Natural killer cell (primary cell): ENCODE measurements around the gene PEPD. TPM values are rescaled to one million over a fixed set of nuclear protein-coding genes. Genes with fewer than 3 reads are reported as not detected.

ENCODE experiments used
- ATAC-seq, 3 donors: fragments of 150-1000 bp in 2 of 3; fragments of 200-7000 bp in 1 of 3; cut with Tn5 transposase; 1 replicate in 1 of 3; 2 replicates in 2 of 3; pipeline ENCODE4 v1.10.0; 2021; ENCODE audit warnings: mild to moderate bottlenecking in 2 of 3, moderate library complexity in 2 of 3
- DNase-seq, 2 donors: peaks; one replicate each; pipeline versions ENCODE4 v3.0.0 to v3.0.0-alpha.2; 2013 to 2021; ENCODE audit warnings: mixed read lengths in 1 of 2
- H3K27ac ChIP-seq: one replicate; pipeline ENCODE4 v1.5.1; 2013; ENCODE audit warnings: mild to moderate bottlenecking, low read length
- H3K27me3 ChIP-seq: one replicate; pipeline ENCODE4 v1.6.1; 2013; ENCODE audit warnings: low read length; ENCODE audit not compliant: control insufficient read depth, insufficient read depth
- H3K36me3 ChIP-seq: one replicate; pipeline ENCODE4 v1.6.1; 2013; ENCODE audit warnings: low read length; ENCODE audit not compliant: control insufficient read depth, insufficient read depth
- H3K4me1 ChIP-seq: one replicate; pipeline ENCODE4 v1.6.1; 2013; ENCODE audit warnings: low read length; ENCODE audit not compliant: control insufficient read depth, insufficient read depth
- H3K4me3 ChIP-seq: one replicate; pipeline ENCODE4 v1.5.1; 2013; ENCODE audit warnings: low read length
- H3K9me3 ChIP-seq: one replicate; pipeline ENCODE4 v1.6.1; 2013; ENCODE audit warnings: low read length; ENCODE audit not compliant: control insufficient read depth, insufficient read depth
- H3K27ac Mint-ChIP-seq, 2 donors: one replicate each; pipeline ENCODE4 v1.8.0; 2022; ENCODE audit warnings: mild to moderate bottlenecking in 2 of 2, mixed read lengths in 2 of 2, moderate library complexity in 1 of 2
- H3K27me3 Mint-ChIP-seq, 2 donors: one replicate each; pipeline ENCODE4 v1.8.0; 2022; ENCODE audit warnings: low read depth in 2 of 2, mixed read lengths in 2 of 2
- H3K36me3 Mint-ChIP-seq: one replicate; pipeline ENCODE4 v1.8.0; 2022; ENCODE audit warnings: mixed read lengths
- H3K4me1 Mint-ChIP-seq, 2 donors: one replicate each; pipeline ENCODE4 v1.8.0; 2022; ENCODE audit warnings: mixed read lengths in 2 of 2
- H3K4me3 Mint-ChIP-seq: one replicate; pipeline ENCODE4 v1.8.0; 2022; ENCODE audit warnings: mild to moderate bottlenecking, moderate library complexity, mixed read lengths
- H3K9me3 Mint-ChIP-seq, 2 donors: one replicate each; pipeline ENCODE4 v1.8.0; 2022; ENCODE audit warnings: mixed read lengths in 2 of 2
- WGBS: methylation state at CpG from one replicate; pipeline ENCODE4 v1.1.7; 2013; ENCODE audit warnings: missing lambda C conversion rate; ENCODE audit not compliant: insufficient coverage; 5-methylcytosine and 5-hydroxymethylcytosine counted together
- intact Hi-C: fragments of 100-400 bp; cut with micrococcal nuclease; formaldehyde crosslinking; loops from one replicate; pipeline ENCODE4 v1.14.2; 2022
- total RNA-seq, 4 donors: library from RNA; stranded (reverse); fragments of 120-200 nt in 1 of 4; gene quantifications; one replicate each; pipeline versions ENCODE4 v1.2.3 to v1.2.4, GENCODE V29; 2013 to 2022
- TF ChIP-seq, protein P1 (sequence below): fragments of 200-600 bp; IDR thresholded peaks from one replicate; pipeline ENCODE4 v1.8.0; 2022; ENCODE audit warnings: antibody characterized with exemption

Gene PEPD
- total RNA-seq, 3 donors from 2014 or later (not counting 1 experiment from before 2014, with no cell fraction given) = 33.9 to 42.2 (median 40.9) TPM

DNA sequence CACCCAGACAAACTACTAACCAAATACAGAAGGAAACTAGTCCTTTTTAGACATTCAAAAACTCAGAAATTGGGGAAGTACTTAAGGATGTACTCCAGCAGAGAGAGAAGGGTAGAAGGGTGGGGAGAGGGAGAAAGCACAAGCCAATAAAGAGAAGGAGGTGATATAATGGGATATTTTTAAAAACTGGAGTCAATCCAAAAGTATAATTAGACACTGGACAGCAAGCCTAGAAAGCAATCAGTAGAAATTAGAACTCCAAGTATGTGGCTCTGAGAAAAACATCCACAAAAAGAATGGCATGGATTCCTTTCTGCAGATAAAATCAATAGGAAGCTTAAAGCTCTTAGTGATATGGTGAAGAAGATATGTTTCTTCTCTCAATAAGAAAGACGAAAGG, 55.8 kb downstream of the PEPD start:
- Mint-ChIP-seq H3K9me3 (no peaks in the 10 kb centered on the region), H3K27me3 (no peaks in the 10 kb centered on the region), H3K4me3 (no peak overlapping the region), H3K27ac (no peak overlapping the region), H3K36me3 (no peaks in the 10 kb centered on the region), H3K4me1 (peaks cover 0 to 13% of the 10 kb centered on the region in 2 donors)
- no peak for DNase-seq
- intact Hi-C loops = no loop called here
- Histone ChIP-seq H3K27ac (no peak overlapping the region), H3K36me3 (peaks cover 4% of the 10 kb centered on the region), H3K4me3 (no peak overlapping the region), H3K27me3 (no peaks in the 10 kb centered on the region), H3K4me1 (no peaks in the 10 kb centered on the region), H3K9me3 (no peaks in the 10 kb centered on the region)
- TF ChIP-seq, protein P1, sequence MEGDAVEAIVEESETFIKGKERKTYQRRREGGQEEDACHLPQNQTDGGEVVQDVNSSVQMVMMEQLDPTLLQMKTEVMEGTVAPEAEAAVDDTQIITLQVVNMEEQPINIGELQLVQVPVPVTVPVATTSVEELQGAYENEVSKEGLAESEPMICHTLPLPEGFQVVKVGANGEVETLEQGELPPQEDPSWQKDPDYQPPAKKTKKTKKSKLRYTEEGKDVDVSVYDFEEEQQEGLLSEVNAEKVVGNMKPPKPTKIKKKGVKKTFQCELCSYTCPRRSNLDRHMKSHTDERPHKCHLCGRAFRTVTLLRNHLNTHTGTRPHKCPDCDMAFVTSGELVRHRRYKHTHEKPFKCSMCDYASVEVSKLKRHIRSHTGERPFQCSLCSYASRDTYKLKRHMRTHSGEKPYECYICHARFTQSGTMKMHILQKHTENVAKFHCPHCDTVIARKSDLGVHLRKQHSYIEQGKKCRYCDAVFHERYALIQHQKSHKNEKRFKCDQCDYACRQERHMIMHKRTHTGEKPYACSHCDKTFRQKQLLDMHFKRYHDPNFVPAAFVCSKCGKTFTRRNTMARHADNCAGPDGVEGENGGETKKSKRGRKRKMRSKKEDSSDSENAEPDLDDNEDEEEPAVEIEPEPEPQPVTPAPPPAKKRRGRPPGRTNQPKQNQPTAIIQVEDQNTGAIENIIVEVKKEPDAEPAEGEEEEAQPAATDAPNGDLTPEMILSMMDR = no peak
- no peak for ATAC-seq
- no CpG with 5 or more reads among the region's 1 CpG for WGBS

DNA sequence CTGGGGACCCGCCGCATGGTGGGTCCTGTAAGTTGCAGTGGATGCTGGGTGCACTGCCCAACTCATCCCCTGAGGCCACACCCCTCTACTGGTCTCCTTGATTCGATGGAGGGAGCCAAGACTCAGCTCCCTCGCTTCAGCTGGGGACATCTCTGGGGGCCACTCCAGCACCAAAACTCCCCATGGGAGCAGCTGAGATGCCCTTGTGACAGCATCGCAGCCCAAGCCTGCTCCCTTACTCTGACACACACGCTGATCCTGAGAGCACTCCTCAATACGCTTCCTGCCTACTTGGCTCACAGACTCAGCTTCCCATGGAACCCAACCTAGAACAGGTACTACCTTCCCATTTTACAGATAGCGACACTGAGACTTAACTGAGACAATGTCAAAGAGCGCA, 56.2 kb downstream of the PEPD start:
- no peaks in the 10 kb centered on the region for H3K27me3 ChIP-seq
- H3K4me1 Mint-ChIP-seq = peaks cover 0 to 13% of the 10 kb centered on the region in 2 donors
- H3K27ac Mint-ChIP-seq = no peak overlapping the region
- H3K4me3 ChIP-seq = no peak overlapping the region
- ATAC-seq = no peak
- 94% methylated on average over 9 of the region's 9 CpGs for WGBS
- H3K36me3 Mint-ChIP-seq = no peaks in the 10 kb centered on the region
- intact Hi-C loops = no loop called here
- no peaks in the 10 kb centered on the region for H3K9me3 Mint-ChIP-seq
- H3K27me3 Mint-ChIP-seq = no peaks in the 10 kb centered on the region
- no peak overlapping the region for H3K4me3 Mint-ChIP-seq
- no peaks in the 10 kb centered on the region for H3K4me1 ChIP-seq
- peaks cover 4% of the 10 kb centered on the region for H3K36me3 ChIP-seq
- DNase-seq = no peak
- TF ChIP-seq, protein P1 = no peak
- no peak overlapping the region for H3K27ac ChIP-seq
- H3K9me3 ChIP-seq = no peaks in the 10 kb centered on the region

DNA sequence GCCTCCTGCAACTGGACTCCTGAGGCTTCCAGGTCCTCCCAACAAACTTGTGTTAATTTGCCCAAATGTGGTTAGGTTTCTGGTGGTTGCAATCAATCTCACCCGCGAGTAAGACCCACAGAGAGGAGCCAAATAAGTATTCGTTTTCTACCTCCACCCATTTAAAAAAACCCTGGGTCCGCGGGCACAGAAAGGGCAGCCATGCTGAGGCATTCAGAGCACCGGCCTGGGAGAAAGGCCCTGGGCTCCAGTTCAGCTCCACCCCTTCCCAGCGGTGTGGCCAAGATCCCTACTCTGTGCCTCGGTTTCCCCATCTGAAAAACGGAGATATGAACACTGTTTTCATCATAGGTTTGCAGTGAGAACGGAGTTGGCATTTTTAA, 56.9 kb downstream of the PEPD start:
- Mint-ChIP-seq H3K36me3 (no peaks in the 10 kb centered on the region), H3K4me1 (peaks cover 0 to 9% of the 10 kb centered on the region in 2 donors), H3K27ac (no peak overlapping the region), H3K4me3 (no peak overlapping the region), H3K9me3 (no peaks in the 10 kb centered on the region), H3K27me3 (no peaks in the 10 kb centered on the region)
- Histone ChIP-seq H3K4me3 (no peak overlapping the region), H3K27me3 (no peaks in the 10 kb centered on the region), H3K27ac (no peak overlapping the region), H3K36me3 (peaks cover 4% of the 10 kb centered on the region), H3K9me3 (no peaks in the 10 kb centered on the region), H3K4me1 (no peaks in the 10 kb centered on the region)
- DNase-seq (no peak), ATAC-seq (no peak)
- TF ChIP-seq, protein P1 = no peak
- WGBS = 87% methylated on average over 10 of the region's 10 CpGs
- intact Hi-C loops = no loop called here

GRCh38 chr19:33464010-33464732, 57.4 kb downstream of the PEPD start:
- no peak overlapping the region for H3K27ac Mint-ChIP-seq

More at GRCh38 chr19:33464010-33464732, 57.4 kb downstream of the PEPD start:
- TF ChIP-seq, protein P1 = no peak
- no peak overlapping the region for H3K4me3 Mint-ChIP-seq
- 89% methylated on average over 10 of the region's 12 CpGs for WGBS
- no peaks in the 10 kb centered on the region for H3K9me3 Mint-ChIP-seq
- Histone ChIP-seq H3K27me3 (no peaks in the 10 kb centered on the region), H3K36me3 (peaks cover 4% of the 10 kb centered on the region), H3K9me3 (no peaks in the 10 kb centered on the region), H3K27ac (no peak overlapping the region), H3K4me3 (no peak overlapping the region), H3K4me1 (no peaks in the 10 kb centered on the region)
- no peaks in the 10 kb centered on the region for H3K36me3 Mint-ChIP-seq
- H3K4me1 Mint-ChIP-seq = peaks cover 0 to 5% of the 10 kb centered on the region in 2 donors
- intact Hi-C loops = no loop called here
- DNase-seq (no peak), ATAC-seq (no peak)
- no peaks in the 10 kb centered on the region for H3K27me3 Mint-ChIP-seq
